Lung (tissue), 12 donors: Measurements from ENCODE around the gene OMA1. TPM values are rescaled to one million over a fixed set of nuclear protein-coding genes. Genes with fewer than 3 reads are reported as not detected.
A peak's percentile ranks its signal among the peaks of the same experiment; 100 is the strongest.

ENCODE experiments used
- ATAC-seq: fragments of 200-7000 bp; cut with Tn5 transposase; one replicate; pipeline ENCODE4 v1.9.1; 2020; ENCODE audit warnings: moderate number of reproducible peaks; ENCODE audit not compliant: insufficient read depth, low FRiP score
- DNase-seq, 3 donors: peaks; one replicate each; pipeline ENCODE4 v3.0.0-alpha.2; 2013 to 2017
- H3K27ac ChIP-seq, 2 donors: one replicate each; pipeline ENCODE4 v1.5.1; 2013; ENCODE audit warnings: mild to moderate bottlenecking in 2 of 2, moderate library complexity in 2 of 2, control low read depth in 1 of 2, inconsistent platforms in 1 of 2, low read depth in 1 of 2, low read length in 1 of 2
- H3K27me3 ChIP-seq, 3 donors: one replicate each; pipeline ENCODE4 v1.5.1; 2013; ENCODE audit warnings: low read length in 2 of 3; ENCODE audit not compliant: control insufficient read depth in 3 of 3, insufficient read depth in 3 of 3
- H3K36me3 ChIP-seq, 4 donors: one replicate each; pipeline ENCODE4 v1.5.1; 2013; ENCODE audit warnings: low read length in 4 of 4, mild to moderate bottlenecking in 1 of 4, moderate library complexity in 1 of 4; ENCODE audit not compliant: control insufficient read depth in 4 of 4, insufficient read depth in 4 of 4
- H3K4me1 ChIP-seq, 5 donors: one replicate each; pipeline ENCODE4 v1.5.1; 2013; ENCODE audit warnings: low read length in 5 of 5, mild to moderate bottlenecking in 2 of 5, moderate library complexity in 1 of 5; ENCODE audit not compliant: control insufficient read depth in 5 of 5, insufficient read depth in 5 of 5
- H3K4me3 ChIP-seq: one replicate; pipeline ENCODE4 v1.5.1; 2013; ENCODE audit warnings: mild to moderate bottlenecking, control low read depth, moderate library complexity
- H3K9ac ChIP-seq, 2 donors: one replicate each; pipeline ENCODE4 v1.5.1; 2013; ENCODE audit warnings: low read length in 2 of 2, control low read depth in 1 of 2; ENCODE audit not compliant: insufficient read depth in 1 of 2
- H3K9me3 ChIP-seq, 4 donors: one replicate each; pipeline ENCODE4 v1.5.1; 2013; ENCODE audit warnings: low read length in 3 of 4, mild to moderate bottlenecking in 1 of 4, moderate library complexity in 1 of 4; ENCODE audit not compliant: control insufficient read depth in 4 of 4, insufficient read depth in 3 of 4
- CTCF ChIP-seq: IDR thresholded peaks from 2 replicates; pipeline ENCODE4 v1.5.1; 2012; ENCODE audit warnings: mild to moderate bottlenecking; ENCODE audit errors: control extremely low read depth, extremely low read depth
- WGBS, 2 donors: extraction: QIAGEN DNeasy Blood & Tissue Kit; methylation state at CpG; one replicate each; pipeline ENCODE4 v1.1.7; 2013; 5-methylcytosine and 5-hydroxymethylcytosine counted together
- polyA plus RNA-seq, 2 donors: library from polyadenylated mRNA; stranded (reverse); fragments of 200-250 nt; gene quantifications; one replicate each; pipeline ENCODE4 v1.2.1, GENCODE V29; 2013
- total RNA-seq, 2 donors: library from RNA; depleted of rRNA in 1 of 2; stranded (reverse); fragments of >200 nt in 1 of 2; gene quantifications; one replicate each; pipeline ENCODE4 v1.2.1, GENCODE V29; 2014 to 2021
- donor health status: control.
- donor health status: control.
- donor health status: Bipolar disorder and iron deficiency.
- donor health status: healthy.
- donor health status: DM: yes; HTN: yes; CAD: no.

The OMA1 gene
- total and polyA plus RNA-seq, 4 donors = 13.2 to 52.1 (median 23.3) TPM

- H3K9me3 ChIP-seq = no peaks in the 10 kb centered on the region
- H3K4me1 ChIP-seq = peaks cover 0 to 17% (median 3%) of the 10 kb centered on the region in 5 donors
- WGBS, 2 donors = 88 to 89% methylated on average over 1 of the region's 1 CpG
- TF ChIP-seq CTCF = no peak
- no peak overlapping the region for H3K4me3 ChIP-seq
- H3K27ac ChIP-seq = peak overlapping the region in 1 of 2 donors; percentile 6
- no peak overlapping the region for H3K9ac ChIP-seq
- no peaks in the 10 kb centered on the region for H3K27me3 ChIP-seq
- ATAC-seq (no peak), DNase-seq (no peak)
- no peaks in the 10 kb centered on the region for H3K36me3 ChIP-seq
These were observed 45.3 kb upstream of the OMA1 start for GRCh38 chr1:58591806-58592205.

GRCh38 chr1:58590019-58590418 lies 43.5 kb upstream of the OMA1 start:
- Histone ChIP-seq H3K4me1 (peaks cover 0 to 29% (median 15%) of the 10 kb centered on the region in 5 donors), H3K9ac (no peak overlapping the region), H3K36me3 (no peaks in the 10 kb centered on the region), H3K9me3 (no peaks in the 10 kb centered on the region), H3K27me3 (no peaks in the 10 kb centered on the region), H3K27ac (no peak overlapping the region), H3K4me3 (no peak overlapping the region)
- DNase-seq = no peak
- TF ChIP-seq CTCF = no peak
- ATAC-seq = no peak

GRCh38 chr1:58588396-58588795 lies 41.9 kb upstream of the OMA1 start:
- ATAC-seq = no peak

More at GRCh38 chr1:58588396-58588795, 41.9 kb upstream of the OMA1 start:
- no peak overlapping the region for H3K9ac ChIP-seq
- no peaks in the 10 kb centered on the region for H3K27me3 ChIP-seq
- H3K27ac ChIP-seq = no peak overlapping the region
- DNase-seq = peak; percentile 76 to 85 (median 76)
- peaks cover 0 to 45% (median 28%) of the 10 kb centered on the region in 5 donors for H3K4me1 ChIP-seq
- no peaks in the 10 kb centered on the region for H3K36me3 ChIP-seq
- WGBS, 2 donors = 61 to 88% methylated on average over 5 of the region's 5 CpGs
- peaks cover 0 to 2% (median 0%) of the 10 kb centered on the region in 4 donors for H3K9me3 ChIP-seq
- no peak overlapping the region for H3K4me3 ChIP-seq
- no peak for TF ChIP-seq CTCF
